HG03457 (cell line): ENCODE measurements around the gene BCAT1.
A peak's percentile ranks its signal among the peaks of the same experiment; 100 is the strongest.
"Not testable (repeated sequence)": the region's sequence is repeated elsewhere in the genome, so short reads cannot be mapped to it uniquely, and the experiment has no call there.

Experiments used
- ATAC-seq: cut with Tn5 transposase; IDR thresholded peaks from one replicate; pipeline ENCODE4 v1.9.1; 2021; ENCODE audit warnings: moderate number of reproducible peaks; ENCODE audit not compliant: unreplicated experiment

Gene BCAT1

DNA sequence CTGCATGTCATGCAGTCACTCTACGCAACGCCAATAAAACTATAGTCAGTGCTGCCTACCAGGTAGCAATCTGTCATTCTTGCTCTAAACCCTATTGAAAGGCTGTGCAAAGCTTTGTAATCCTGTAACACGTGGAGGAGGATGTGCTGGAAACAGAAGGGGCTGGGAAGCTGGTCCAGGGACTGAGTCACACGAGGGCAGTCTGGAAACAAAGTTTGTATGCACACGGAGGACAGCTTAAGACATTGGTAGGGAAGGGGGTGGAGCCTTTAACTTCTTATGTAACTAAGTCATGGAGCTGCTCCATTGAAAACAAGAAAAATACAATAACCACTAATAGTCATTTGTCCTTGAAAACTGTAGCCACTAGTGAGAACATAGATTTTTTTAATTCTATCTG, 128.0 kb downstream of the BCAT1 start:
- no peak for ATAC-seq

DNA sequence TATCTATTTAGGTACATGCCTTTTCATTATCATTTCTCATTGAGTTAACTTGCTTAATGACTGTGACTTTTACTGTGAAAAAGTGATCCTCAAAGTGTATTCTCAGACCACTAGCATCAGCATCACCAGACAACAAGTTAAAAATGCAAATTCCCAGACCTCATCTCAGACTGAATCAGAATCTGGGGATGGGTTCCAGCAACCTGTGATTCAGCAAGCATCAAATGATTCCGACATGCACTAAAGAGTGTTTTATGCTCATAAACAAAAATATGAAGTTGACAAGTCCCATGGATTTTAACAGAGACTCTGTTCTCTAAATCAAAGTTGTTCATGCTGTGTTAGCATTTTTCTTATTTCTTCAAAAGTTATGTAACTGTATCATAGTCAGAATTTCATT, 130.6 kb downstream of the BCAT1 start:
- ATAC-seq: no peak

DNA sequence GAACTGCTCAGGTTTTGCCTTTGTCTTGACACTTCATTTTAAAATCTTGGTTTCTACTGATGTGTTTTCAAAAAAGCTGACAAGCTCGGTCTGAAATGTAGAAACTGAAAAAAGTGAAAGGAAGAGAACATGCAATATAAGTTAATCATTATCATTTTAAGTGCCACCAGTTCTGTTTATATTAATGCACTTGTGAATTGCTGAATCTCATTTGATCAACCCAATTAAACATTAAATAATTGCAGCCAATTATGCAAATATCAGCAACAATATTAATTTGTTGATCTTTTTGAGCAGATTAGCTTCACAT, 133.8 kb downstream of the BCAT1 start:
- peak; percentile 10 for ATAC-seq

DNA sequence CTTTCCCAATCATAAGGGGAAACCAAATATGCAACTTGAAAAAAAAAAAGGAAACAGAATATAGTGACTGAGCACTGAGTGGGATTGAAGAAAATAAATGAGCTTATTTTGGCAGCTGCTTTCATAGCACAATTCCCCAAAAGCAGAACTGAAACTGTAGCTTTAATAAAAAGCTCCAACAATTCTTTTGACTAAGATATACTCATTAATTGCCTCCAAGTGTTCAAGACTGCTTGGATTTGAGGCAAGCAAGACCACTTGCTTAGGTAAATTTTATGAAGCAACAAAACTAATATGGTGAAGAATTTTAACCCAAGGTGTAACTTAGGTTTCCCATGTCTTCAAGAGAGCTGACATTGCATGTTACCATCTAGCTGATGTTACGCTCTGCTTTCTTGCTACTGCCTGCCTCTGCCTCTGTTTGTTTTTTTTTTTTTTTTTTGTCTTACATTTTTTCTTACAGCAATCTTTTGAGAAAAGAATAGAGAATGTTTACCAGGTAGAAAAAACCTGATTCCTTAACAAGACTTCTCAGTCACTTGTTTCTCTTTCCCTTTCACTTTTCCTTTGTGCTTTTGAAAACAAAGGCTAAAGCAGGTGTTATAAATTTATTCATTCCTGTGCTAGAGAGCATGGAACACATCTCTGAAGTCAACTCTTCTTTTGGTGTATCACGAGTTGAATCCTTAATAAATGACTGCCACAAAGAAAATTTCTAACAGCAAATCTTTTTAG, 134.4 kb downstream of the BCAT1 start:
- ATAC-seq: peak; percentile 88

DNA sequence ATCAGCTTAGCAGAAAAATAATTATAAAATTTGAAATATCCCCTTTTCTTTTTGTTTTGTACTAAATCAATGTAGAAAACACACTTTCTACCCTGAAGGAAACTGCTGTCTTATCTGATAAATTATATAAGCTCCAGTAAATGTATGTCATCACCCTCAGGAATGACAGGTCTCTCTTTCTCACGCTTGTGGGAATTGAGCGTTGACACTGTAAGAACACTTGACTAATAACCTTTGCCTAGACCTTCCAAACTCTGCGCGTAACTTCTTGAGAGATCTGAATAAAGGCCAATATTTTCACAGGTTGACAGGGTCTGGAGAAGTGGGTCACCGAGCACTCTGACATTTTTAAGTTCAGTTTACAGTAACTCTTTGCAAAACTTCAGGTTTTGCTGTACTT, 138.5 kb downstream of the BCAT1 start:
- ATAC-seq: no peak

DNA sequence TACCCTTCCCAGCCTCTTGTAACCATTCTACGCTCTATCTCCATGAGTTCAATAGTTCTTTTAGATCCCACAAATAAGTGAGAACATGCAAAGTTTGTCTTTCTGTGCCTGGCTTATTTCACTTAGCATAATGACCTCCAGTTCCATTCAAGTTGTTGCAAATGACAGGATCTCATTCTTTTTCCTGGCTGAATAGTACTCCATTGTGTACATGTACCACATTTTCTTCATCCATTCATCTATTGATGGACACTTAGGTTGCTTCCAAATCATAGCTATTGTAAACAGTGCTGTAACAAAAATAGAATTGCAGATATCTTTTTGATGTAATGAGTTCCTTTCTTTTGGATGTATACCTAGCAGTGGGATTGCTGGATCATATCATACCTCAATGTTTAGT, 139.6 kb downstream of the BCAT1 start:
- not testable (repeated sequence) for ATAC-seq

DNA sequence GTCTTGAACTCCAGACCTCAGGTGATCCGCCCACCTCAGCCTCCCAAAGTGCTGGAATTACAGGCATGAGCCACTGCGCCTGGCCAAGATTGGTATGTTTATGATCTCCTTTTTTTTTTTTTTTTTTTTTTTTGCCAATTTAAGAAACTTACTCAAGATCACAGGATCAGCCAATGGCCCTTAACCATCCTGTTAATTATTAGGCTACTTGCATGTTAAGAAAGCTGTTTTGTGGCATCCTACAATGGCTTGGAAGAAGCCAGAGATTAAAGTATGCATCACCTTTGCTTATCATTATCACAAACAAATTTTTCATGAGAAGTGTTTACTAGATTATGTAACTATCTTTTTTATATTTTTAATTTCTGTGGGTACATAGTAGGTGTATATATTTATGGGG, 140.2 kb downstream of the BCAT1 start:
- ATAC-seq: no peak

DNA sequence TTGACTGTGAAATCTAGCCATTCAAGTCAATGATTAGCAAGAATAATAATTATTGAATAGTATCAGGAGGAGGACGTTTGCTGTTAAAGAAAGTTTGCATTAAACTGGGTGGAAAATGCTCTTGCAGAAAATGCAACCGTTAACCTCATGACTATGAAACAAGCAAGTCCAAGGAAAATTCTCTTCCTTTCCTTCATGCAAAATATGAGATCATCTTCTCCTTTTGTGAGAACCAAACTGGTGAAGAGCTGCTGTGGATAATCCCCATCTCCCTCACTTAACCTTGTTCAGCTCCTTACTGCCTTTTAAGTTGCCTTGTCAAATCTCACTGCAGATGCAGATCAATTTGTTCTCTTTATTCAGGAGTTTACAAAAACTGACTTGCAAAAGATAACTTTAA, 142.5 kb downstream of the BCAT1 start:
- no peak for ATAC-seq

DNA sequence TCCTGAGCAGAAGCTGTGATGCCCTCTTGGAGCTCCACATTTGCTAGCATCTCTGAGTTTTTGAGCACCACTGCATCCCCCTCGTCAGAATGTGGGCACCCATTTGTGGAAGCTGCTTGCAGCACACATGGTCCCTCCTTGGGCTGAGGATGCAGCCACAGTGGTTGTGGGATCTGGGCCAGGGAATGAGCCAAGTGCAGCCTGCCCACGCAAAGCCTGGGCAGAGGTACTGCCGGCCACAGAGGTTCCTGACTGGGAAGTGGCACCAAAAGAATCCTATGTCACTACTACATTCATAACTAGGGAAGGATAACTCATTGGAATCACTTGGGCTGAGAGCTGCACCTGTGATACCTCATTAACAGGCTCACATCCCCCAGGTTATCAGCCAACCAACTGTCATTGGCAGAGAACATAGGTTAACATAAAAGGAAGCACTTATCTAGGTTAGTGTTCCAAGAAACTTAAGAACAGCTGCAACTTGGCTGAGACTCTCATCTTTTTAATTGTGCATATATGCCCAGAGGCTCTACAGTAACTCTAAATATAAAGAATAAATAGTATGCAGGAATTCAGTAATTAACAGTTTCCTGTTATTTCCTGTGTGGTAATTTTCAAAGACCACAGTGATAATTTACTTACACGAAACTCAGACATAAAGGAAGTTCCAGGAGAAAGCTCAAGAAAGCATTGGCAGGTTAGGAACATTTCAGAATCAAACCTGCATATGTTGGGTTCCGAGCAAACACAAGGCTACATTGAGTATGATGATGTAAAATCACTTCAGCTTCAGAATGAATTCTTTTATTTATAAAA, 145.3 kb downstream of the BCAT1 start:
- ATAC-seq: no peak

DNA sequence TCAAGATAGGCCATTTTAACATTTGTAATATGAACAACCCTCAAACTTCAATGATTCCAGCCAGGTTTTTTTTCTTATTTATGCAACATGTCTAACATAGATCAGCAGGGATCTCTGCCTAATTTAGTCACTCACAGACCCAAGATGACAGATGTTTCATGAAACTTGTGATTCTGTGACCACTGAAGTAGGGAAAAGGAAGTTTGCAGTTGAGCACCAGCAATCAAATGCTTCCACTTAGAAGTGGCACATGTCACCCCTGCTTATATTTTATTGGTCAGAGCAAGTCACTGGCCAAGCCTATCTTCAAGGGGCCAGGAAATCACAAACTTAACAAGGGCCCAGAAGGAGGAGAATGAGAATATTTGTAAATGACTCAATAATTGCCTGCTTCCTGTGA, 150.6 kb downstream of the BCAT1 start:
- peak; percentile 87 for ATAC-seq

DNA sequence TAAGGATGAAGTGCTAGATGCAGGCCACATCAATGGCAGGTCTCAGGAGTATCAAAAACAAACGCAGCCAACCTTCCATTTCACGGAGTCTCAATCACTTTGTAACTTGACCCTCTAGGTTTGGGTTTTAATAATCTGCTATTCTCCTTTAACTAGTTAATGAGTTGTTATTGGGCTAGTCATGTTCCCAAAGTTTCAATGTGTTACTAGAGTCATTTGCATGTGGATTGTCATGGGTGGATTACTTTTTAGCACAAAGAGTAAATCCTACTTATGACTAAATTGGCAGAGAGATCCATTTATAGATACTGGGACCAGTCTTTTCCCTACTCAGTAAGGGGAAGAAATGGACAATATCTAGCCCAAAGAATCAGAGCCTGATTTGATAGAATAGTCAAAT, 151.0 kb downstream of the BCAT1 start:
- peak; percentile 30 for ATAC-seq

DNA sequence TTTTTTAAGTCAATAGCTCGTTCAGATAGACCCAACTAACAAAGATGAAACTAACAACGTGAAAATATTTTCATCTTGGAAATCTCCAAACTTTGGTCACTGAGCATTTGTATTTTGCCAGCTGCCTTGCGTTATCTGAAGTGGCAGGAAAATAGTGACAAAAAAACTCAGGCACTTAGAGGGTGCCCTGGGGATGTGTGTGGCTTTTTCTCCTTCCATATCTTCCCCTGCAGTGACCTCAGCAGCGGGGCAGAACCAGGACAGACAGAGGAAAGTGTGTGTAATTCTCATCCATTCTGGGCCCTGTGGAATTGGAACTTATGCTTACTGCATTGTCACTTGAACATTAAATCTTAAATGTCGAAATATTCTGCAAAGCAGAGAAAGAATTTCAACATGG, 152.0 kb downstream of the BCAT1 start:
- ATAC-seq: no peak

DNA sequence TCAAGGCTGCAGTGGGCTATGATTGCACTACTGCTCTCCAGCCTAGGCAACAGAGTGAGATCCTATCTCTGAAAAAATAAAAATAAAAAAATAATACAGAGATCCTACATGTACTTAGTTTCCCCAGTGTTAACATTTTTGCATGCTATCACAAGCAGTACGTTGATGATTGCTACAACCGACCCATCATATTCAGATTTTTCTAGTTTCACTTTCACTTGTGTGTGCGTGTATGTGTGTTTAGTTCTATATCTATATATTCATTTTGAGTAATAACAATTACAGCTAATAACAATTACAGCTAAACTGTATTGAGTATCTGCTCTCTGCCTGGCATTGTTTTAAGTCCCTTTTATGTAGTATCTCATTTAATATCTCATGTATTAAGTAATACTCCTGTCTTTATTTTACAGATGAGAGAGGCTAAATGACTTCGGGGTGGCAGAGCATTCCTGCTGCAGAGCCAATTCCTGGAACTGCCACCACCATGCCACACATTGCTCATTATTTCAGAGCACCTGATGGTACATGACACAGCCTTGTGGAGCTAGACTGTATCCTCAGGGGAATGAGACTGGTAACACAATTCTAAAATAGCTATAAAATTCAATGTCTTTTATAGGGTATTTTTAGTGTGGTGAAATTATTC, 153.1 kb downstream of the BCAT1 start:
- ATAC-seq: no peak

DNA sequence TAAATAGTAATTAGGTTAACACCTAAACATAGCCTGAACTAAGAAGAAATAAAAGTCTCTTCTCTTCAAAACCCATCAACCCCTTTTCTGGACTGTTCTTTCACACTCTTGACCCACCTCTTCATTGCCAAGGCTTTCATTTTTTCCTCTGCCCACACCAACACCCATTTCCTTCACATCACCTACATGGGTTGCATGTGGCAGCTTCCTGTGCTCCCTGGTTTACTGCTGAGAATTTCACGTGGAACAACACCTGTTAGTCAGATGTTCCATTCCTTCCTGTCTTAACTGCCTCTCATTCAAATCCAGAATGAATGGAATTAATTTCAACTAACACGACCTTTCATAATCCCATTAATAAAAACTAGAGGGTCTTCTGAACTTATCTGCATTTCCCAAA, 157.3 kb downstream of the BCAT1 start:
- no peak for ATAC-seq

DNA sequence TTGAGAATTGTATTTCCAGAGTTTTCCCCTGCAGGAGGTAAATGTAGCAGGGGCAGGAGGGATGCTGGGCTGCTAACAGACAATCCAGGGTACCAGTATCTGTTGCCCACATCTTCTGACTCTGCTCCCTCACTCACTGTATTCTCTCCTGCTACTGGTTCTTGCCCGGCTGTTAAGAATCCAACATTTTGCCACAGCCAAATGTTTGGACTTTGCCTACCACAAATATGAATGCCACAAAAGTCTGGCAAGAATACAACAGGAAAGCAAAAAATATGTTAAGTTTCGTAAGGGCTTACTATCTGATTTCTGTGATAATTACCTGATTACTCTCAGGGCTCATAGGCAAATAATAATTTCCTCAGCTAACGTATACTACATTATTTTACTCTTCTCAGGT, 160.0 kb downstream of the BCAT1 start:
- no peak for ATAC-seq

DNA sequence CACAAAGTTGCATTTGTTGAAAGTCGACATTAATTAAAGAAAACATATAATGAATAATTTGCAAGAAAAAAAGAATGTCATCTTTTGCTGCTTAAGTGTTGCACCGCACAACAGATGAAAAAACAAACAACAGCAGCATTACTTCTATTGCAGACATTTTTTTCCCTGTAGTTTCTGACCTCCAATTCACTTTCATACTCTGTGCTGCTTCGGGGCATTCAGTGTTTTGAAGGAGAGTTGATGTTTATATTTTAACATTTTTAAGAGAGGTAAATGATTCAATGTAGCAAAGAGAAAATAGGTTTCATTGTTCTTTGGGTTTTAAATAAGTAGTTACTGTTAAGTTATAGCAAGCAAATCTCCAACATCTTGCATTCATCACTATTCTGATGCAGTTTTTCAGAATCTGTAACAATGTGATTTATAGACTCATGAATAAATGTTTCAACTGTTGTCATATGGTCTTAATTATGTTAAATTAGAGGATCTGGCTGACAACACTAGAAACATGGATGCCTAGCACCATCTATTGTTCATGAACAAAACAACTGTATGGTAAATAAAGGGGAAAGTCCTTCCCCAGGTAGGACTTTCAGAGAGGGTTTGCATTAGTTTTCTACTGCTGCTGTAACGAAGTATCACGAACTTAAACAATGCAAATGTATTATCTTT, 168.1 kb downstream of the BCAT1 start:
- ATAC-seq: no peak

DNA sequence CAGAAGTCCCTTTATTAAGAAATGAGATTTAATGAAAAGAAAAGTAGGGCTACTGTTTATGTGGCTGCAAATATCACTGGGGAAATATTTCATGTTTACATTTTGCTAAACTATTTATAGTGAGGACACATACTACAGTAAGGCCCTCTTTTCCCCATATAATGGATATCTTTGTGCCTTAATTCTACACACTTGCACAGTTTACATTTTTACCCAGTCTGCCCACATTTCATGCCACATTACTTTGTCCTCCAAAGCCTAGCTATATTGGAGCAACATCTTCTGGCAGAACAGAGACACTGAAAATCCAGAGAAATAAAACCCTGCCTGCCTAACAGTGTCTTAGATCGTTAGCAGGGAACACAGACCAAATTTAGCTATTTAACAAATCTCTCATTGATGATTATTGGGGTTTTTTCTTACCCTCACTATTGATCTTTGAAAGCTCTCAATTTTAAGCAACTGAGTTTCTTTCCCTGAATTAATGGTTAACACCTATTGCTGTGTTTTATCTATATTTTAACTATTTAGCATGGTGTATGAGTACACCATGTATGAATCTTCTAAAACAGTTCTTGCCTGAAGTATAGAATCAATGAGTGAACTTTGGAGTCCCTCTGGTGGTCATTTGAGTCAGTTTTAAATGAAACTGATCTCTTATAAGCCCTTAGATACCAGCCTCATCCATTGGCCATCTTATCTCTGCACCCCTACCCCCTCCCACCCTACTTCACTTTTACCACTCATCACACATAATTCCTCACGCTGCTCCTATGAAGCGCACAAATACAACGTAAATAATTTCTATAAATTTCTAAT, 170.2 kb downstream of the BCAT1 start:
- peak; percentile 69 for ATAC-seq

DNA sequence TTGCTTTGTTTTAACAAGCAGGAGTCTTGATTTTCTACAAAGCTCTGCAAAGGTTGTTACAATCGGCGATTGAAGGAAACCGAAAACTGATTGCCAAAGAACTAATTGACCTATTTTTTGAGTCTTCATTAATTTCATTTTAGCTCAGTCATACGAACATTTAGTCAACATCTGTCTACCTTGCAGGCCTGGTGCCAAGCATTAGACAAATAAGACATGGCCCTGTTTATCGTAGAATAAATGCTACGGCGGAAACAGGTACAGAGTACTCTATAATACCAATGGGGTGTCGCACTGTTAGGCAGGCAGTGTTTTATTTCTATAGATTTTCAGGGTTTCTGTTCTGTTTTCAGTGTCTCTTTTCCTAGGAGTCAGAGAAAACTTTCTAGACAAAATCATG, 171.5 kb downstream of the BCAT1 start:
- ATAC-seq: no peak

DNA sequence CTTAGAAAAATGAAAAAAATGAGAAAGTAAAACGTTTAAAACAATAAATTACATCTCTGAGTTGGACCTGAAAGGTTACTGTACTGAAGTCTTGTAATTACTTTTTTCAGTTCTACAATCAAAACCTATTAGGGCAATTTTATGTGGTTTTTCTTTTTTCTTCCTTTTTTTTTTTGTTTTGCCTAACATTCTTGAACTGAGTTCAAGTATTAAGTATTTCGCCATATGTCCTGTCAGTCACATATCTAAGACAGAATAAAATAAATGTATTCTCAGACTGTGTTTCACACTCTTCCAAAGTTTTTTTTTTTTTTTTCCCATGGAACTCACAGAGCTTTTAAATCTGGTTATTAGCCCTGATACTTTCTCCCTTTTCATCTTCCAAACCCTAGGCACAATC, 172.0 kb downstream of the BCAT1 start:
- ATAC-seq: no peak

DNA sequence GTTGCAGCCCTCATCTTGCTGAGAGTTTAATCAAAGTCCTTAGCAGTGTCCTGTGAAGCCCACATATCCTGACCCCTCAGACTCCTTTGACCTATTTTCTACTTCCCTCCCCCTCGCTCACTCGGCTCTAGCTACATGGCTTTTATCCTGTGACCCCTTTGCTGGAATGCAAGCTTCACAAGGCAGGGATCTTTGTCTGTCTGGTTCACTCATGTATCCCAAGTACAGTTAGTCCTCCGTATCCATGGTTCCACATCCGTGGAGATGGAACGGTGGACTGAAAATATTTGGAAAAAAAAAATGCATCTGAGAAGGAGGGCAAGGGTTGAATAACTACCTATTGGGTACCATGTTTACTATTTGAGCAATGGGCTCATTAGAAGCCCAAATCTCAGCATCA, 173.8 kb downstream of the BCAT1 start:
- ATAC-seq: no peak

DNA sequence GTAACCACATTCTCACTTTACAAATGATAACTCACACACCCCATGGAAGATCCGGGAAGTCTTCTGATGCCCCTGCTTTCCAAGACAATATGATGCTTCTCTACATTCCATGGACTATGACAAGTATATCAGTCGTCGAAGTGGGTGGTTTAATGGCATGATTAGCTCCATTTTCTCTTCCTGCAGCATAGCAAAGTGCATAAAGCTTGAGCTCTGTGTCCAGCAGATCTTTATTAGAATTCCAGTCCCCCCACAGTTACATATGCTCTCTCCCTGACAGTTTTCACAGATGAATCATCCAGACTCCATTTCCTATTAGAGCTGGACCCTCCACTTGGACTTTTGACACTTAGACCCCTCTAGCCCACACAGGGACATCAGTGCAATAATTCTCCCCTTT, 174.9 kb downstream of the BCAT1 start:
- ATAC-seq: no peak
